Esophagus muscularis mucosa (tissue), 4 donors: ENCODE data around the gene POLD4. TPM values are rescaled to one million over a fixed set of nuclear protein-coding genes. Genes with fewer than 3 reads are reported as not detected.
"Not testable (repeated sequence)": the region's sequence is repeated elsewhere in the genome, so short reads cannot be mapped to it uniquely, and the experiment has no call there.

Experiments
- DNase-seq: peaks from one replicate; pipeline ENCODE4 v3.0.0-alpha.2; 2017; ENCODE audit errors: extremely low spot score
- H3K27ac ChIP-seq, 4 donors: fragments of 200-600 bp; sonication (generic); replicated peaks in 1 of 4; 1 replicate in 3 of 4; 2 replicates in 1 of 4; pipeline ENCODE4 v1.5.1; 2016 to 2019; ENCODE audit warnings: mild to moderate bottlenecking in 1 of 4
- H3K27me3 ChIP-seq, 4 donors: fragments of 200-600 bp; sonication (generic); one replicate each; pipeline versions ENCODE4 v1.5.1 to v1.6.0; 2016 to 2019
- H3K36me3 ChIP-seq, 4 donors: fragments of 200-600 bp; sonication (generic); one replicate each; pipeline ENCODE4 v1.5.1; 2016 to 2019
- H3K4me1 ChIP-seq, 4 donors: fragments of 200-600 bp; sonication (generic); one replicate each; pipeline ENCODE4 v1.5.1; 2016 to 2019
- H3K4me3 ChIP-seq, 4 donors: fragments of 200-600 bp; sonication (generic); 1 replicate in 2 of 4; 2 replicates in 2 of 4; pipeline ENCODE4 v1.5.1; 2016 to 2019; ENCODE audit warnings: mild to moderate bottlenecking in 4 of 4, moderate library complexity in 1 of 4
- H3K9me3 ChIP-seq, 4 donors: fragments of 200-600 bp; sonication (generic); 1 replicate in 3 of 4; 2 replicates in 1 of 4; pipeline ENCODE4 v1.5.1; 2016 to 2019
- CTCF ChIP-seq, 3 experiments: fragments of 200-600 bp in 2 of 3; fragments of 450-650 bp in 1 of 3; sonication (generic) in 2 of 3; IDR thresholded peaks; one replicate each; pipeline ENCODE4 v1.5.1; 2017 to 2019; ENCODE audit warnings: antibody characterized with exemption in 3 of 3, mild to moderate bottlenecking in 2 of 3, moderate library complexity in 1 of 3
- EP300 ChIP-seq: sonication (generic); formaldehyde crosslinking; IDR thresholded peaks from one replicate; pipeline ENCODE4 v1.6.1; 2017; ENCODE audit warnings: antibody characterized with exemption
- POLR2A ChIP-seq: fragments of 450-650 bp; IDR thresholded peaks from one replicate; pipeline ENCODE4 v1.6.1; 2017; ENCODE audit warnings: antibody characterized with exemption, moderate library complexity, mild to moderate bottlenecking, low read depth
- POLR2AphosphoS5 ChIP-seq, 2 donors: sonication (generic); formaldehyde crosslinking; IDR thresholded peaks; one replicate each; pipeline ENCODE4 v1.6.1; 2017; ENCODE audit warnings: antibody characterized with exemption in 2 of 2
- WGBS: methylation state at CpG from one replicate; pipeline ENCODE4 v1.1.5; 2018; 5-methylcytosine and 5-hydroxymethylcytosine counted together
- intact Hi-C: fragments of 100-400 bp; cut with DNase I; formaldehyde crosslinking; loops from one replicate; pipeline ENCODE4 v1.15.1; 2023
- total RNA-seq, 4 donors: library from RNA; depleted of rRNA; stranded (reverse); fragments of >200 nt; gene quantifications; one replicate each; pipeline versions ENCODE4 v1.1.0 to v1.2.1, GENCODE V29; 2016

Gene POLD4
- total RNA-seq, 4 donors from 2014 or later = 77.2 to 106 (median 83.1) TPM

- WGBS = 100% methylated on average over 2 of the region's 2 CpGs
- Histone ChIP-seq H3K9me3 (no peaks in the 10 kb centered on the region), H3K36me3 (peaks cover 0 to 18% (median 4%) of the 10 kb centered on the region in 4 donors), H3K27ac (no peak overlapping the region), H3K4me1 (peaks cover 17 to 38% (median 32%) of the 10 kb centered on the region in 4 donors), H3K27me3 (no peaks in the 10 kb centered on the region), H3K4me3 (no peak overlapping the region)
- intact Hi-C loops = no loop called here
- no peak for DNase-seq
- TF ChIP-seq POLR2AphosphoS5 (IDR thresholded peaks at IDR 0.05) = no peak
- TF ChIP-seq POLR2A = no peak
- no peak for TF ChIP-seq EP300
- TF ChIP-seq CTCF (IDR thresholded peaks at IDR 0.05) = no peak
These were observed 32.7 kb downstream of the POLD4 start for GRCh38 chr11:67320691-67321090.

- TF ChIP-seq POLR2AphosphoS5 (IDR thresholded peaks at IDR 0.05) (no peak), POLR2A (no peak), CTCF (IDR thresholded peaks at IDR 0.05) (no peak), EP300 (no peak)
- WGBS = 69% methylated on average over 3 of the region's 3 CpGs
- Histone ChIP-seq H3K9me3 (no peaks in the 10 kb centered on the region), H3K4me1 (peaks cover 17 to 38% (median 32%) of the 10 kb centered on the region in 4 donors), H3K27ac (no peak overlapping the region), H3K36me3 (peaks cover 0 to 18% (median 4%) of the 10 kb centered on the region in 4 donors), H3K4me3 (no peak overlapping the region), H3K27me3 (no peaks in the 10 kb centered on the region)
- DNase-seq = no peak
- intact Hi-C loops = no loop called here
These were observed 33.3 kb downstream of the POLD4 start for GRCh38 chr11:67320011-67320410.

- peak overlapping the region; percentile 73 to 94 (median 81) for H3K4me3 ChIP-seq
- DNase-seq, H3K27ac ChIP-seq, H3K9me3 ChIP-seq, H3K27me3 ChIP-seq: not testable (repeated sequence)
- peaks cover 0 to 18% (median 4%) of the 10 kb centered on the region in 4 donors for H3K36me3 ChIP-seq
- intact Hi-C loops = loop anchor here (5.0 kb wide), 1 partner anchor 237 kb away; no protein-coding TSS in a partner anchor
- peaks cover 17 to 38% (median 32%) of the 10 kb centered on the region in 4 donors for H3K4me1 ChIP-seq
- WGBS = 86% methylated on average over 12 of the region's 12 CpGs
These were observed 34.5 kb downstream of the POLD4 start for GRCh38 chr11:67318876-67319275.

GRCh38 chr11:67317888-67318555 lies 35.3 kb downstream of the POLD4 start:
- DNase-seq = no peak
- Histone ChIP-seq H3K9me3 (no peaks in the 10 kb centered on the region), H3K27me3 (no peaks in the 10 kb centered on the region), H3K36me3 (peaks cover 0 to 12% (median under 1%) of the 10 kb centered on the region in 4 donors), H3K4me1 (peaks cover 17 to 38% (median 32%) of the 10 kb centered on the region in 4 donors), H3K4me3 (peak overlapping the region; percentile 73 to 94 (median 81)), H3K27ac (peak overlapping the region; percentile 89 to 95 (median 92))
- intact Hi-C loops = loop anchor here (1.0 to 5.0 kb wide), 3 partner anchors 52 to 236 kb away; partner anchors contain the start of gene GRK2
- WGBS = 0% methylated on average over 10 of the region's 53 CpGs
- no peak for TF ChIP-seq EP300
- TF ChIP-seq POLR2A = no peak
- no peak for TF ChIP-seq CTCF (IDR thresholded peaks at IDR 0.05)
- TF ChIP-seq POLR2AphosphoS5 (IDR thresholded peaks at IDR 0.05) = no peak

- Histone ChIP-seq H3K27me3 (no peaks in the 10 kb centered on the region), H3K4me3 (peak overlapping the region; percentile 73 to 94 (median 81)), H3K36me3 (peaks cover 0 to 6% (median 0%) of the 10 kb centered on the region in 4 donors), H3K27ac (peak overlapping the region; percentile 89 to 95 (median 92)), H3K4me1 (peaks cover 17 to 38% (median 32%) of the 10 kb centered on the region in 4 donors), H3K9me3 (no peaks in the 10 kb centered on the region)
- TF ChIP-seq EP300 (no peak), POLR2A (no peak), POLR2AphosphoS5 (IDR thresholded peaks at IDR 0.05) (peak; percentile 70 to 88), CTCF (IDR thresholded peaks at IDR 0.05) (peak; percentile 92 to 99 (median 96))
- peak; percentile 99 for DNase-seq
- intact Hi-C loops = loop anchor here (1.0 to 5.0 kb wide), 3 partner anchors 51 to 235 kb away; partner anchors contain the start of gene GRK2
- WGBS = 0% methylated on average over 5 of the region's 55 CpGs
These were observed 36.0 kb downstream of the POLD4 start for GRCh38 chr11:67317205-67317887.
